ENCODE data around the gene PRR5L.

- TF ChIP-seq CTCF (IDR thresholded peaks at IDR 0.05) (no peak), ZFX (IDR thresholded peaks at IDR 0.05; ENCODE audit: borderline replicate concordance) (no peak)
Observed at GRCh38 chr11:36460220-36460619, 164.1 kb downstream of the PRR5L start.

Data from 22Rv1 (cell line).